Measurements from ENCODE around the gene COMMD1. TPM values are rescaled to one million over a fixed set of nuclear protein-coding genes. Genes with fewer than 3 reads are reported as not detected.

COMMD1 gene
- total RNA-seq, 5 donors from 2014 or later (not counting 1 experiment from before 2014, with no cell fraction given): 18.2 to 23.8 (median 19.6) TPM

DNA sequence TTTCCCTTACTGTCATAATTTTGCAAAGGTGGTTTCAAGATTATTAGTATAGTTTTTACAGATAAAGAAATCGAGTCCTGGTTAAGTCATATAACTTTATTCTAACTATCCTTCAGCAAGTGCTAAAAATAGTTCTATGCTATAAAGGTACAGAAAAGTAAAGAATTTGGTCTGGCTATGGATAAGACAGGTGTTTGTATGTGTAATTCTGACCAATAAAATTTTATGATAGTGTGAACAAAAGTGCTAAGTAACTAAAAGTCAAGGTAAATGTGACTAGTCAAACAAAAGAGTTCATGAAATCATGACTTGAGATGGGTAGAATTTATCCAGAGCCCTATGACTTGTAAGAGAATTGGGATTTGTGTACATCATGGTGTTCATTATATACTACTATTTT is 140.7 kb downstream of the COMMD1 start:
- Histone ChIP-seq H3K4me3 (ENCODE audit: control insufficient read depth in 1 of 2, extremely low read depth in 1 of 2, low read length in 1 of 2) (no peak overlapping the region), H3K9me3 (no peaks in the 10 kb centered on the region), H3K27ac (ENCODE audit: low read length) (no peak overlapping the region), H3K36me3 (ENCODE audit: control insufficient read depth in 2 of 2, extremely low read depth in 1 of 2, insufficient read depth in 1 of 2, low read length in 1 of 2) (no peaks in the 10 kb centered on the region), H3K4me1 (ENCODE audit: control insufficient read depth in 1 of 2, extremely low read depth in 1 of 2, insufficient read depth in 2 of 2, low read length in 2 of 2) (no peaks in the 10 kb centered on the region), H3K27me3 (replicated peaks in 1 of 2; ENCODE audit: control insufficient read depth in 2 of 2, extremely low read depth in 1 of 2, insufficient read depth in 2 of 2, low read length in 1 of 2) (no peaks in the 10 kb centered on the region)
- H3K27me3 Mint-ChIP-seq: no peaks in the 10 kb centered on the region
- ChIA-PET CTCF (no interaction called here), POLR2A (no interaction called here)
- H3K4me3 Mint-ChIP-seq: no peak overlapping the region
- H3K4me1 Mint-ChIP-seq: peaks cover 1 to 4% (median 3%) of the 10 kb centered on the region in 3 donors
- no peak overlapping the region for H3K27ac Mint-ChIP-seq
- no peak for ATAC-seq (replicated peaks in 1 of 4)
- H3K9me3 Mint-ChIP-seq: peaks cover 0 to 6% (median 4%) of the 10 kb centered on the region in 3 donors
- no peak for DNase-seq
- peaks cover 40% of the 10 kb centered on the region for H3K36me3 Mint-ChIP-seq
- no CpG with 5 or more reads among the region's 1 CpG for WGBS (ENCODE audit: insufficient coverage)

DNA sequence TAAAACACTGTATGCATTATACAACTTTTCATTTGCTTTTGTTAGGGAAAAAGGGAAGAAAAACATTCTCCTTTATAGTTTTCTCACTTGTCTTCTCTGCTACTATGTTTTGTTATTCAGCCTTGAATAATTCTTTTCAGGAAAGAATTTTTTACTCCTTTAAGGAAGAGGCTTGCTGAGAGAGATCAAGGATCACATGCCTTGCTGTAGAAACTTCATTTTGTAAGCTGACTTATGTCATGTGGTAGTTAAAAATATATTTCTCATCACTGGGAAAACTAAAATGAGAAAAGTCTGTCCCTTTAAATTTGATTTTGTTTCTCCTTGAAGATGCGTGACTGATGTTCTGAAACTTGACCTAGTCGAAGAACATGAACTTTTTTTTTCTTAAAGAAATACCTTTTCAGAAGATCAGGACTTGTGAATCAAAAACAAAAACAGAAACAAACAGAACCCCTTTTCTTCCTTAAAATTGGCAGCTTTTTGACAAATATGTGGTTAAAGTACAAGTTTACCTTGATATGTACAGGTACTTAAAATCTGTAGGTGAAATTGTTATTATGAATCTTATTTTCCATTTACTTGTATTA is 145.1 kb downstream of the COMMD1 start:
- Histone ChIP-seq H3K27ac (ENCODE audit: low read length) (no peak overlapping the region), H3K9me3 (no peaks in the 10 kb centered on the region), H3K36me3 (ENCODE audit: control insufficient read depth in 2 of 2, extremely low read depth in 1 of 2, insufficient read depth in 1 of 2, low read length in 1 of 2) (no peaks in the 10 kb centered on the region), H3K27me3 (replicated peaks in 1 of 2; ENCODE audit: control insufficient read depth in 2 of 2, extremely low read depth in 1 of 2, insufficient read depth in 2 of 2, low read length in 1 of 2) (no peaks in the 10 kb centered on the region), H3K4me1 (ENCODE audit: control insufficient read depth in 1 of 2, extremely low read depth in 1 of 2, insufficient read depth in 2 of 2, low read length in 2 of 2) (no peaks in the 10 kb centered on the region), H3K4me3 (ENCODE audit: control insufficient read depth in 1 of 2, extremely low read depth in 1 of 2, low read length in 1 of 2) (no peak overlapping the region)
- Mint-ChIP-seq H3K9me3 (no peaks in the 10 kb centered on the region), H3K4me1 (peaks cover 10 to 20% (median 13%) of the 10 kb centered on the region in 3 donors), H3K27me3 (no peaks in the 10 kb centered on the region), H3K36me3 (peaks cover 14% of the 10 kb centered on the region), H3K27ac (no peak overlapping the region), H3K4me3 (no peak overlapping the region)
- ATAC-seq (replicated peaks in 1 of 4) (no peak), DNase-seq (no peak)
- no CpG with 5 or more reads among the region's 2 CpGs for WGBS (ENCODE audit: insufficient coverage)
- POLR2A ChIA-PET: no interaction called here
- CTCF ChIA-PET: no interaction called here

DNA sequence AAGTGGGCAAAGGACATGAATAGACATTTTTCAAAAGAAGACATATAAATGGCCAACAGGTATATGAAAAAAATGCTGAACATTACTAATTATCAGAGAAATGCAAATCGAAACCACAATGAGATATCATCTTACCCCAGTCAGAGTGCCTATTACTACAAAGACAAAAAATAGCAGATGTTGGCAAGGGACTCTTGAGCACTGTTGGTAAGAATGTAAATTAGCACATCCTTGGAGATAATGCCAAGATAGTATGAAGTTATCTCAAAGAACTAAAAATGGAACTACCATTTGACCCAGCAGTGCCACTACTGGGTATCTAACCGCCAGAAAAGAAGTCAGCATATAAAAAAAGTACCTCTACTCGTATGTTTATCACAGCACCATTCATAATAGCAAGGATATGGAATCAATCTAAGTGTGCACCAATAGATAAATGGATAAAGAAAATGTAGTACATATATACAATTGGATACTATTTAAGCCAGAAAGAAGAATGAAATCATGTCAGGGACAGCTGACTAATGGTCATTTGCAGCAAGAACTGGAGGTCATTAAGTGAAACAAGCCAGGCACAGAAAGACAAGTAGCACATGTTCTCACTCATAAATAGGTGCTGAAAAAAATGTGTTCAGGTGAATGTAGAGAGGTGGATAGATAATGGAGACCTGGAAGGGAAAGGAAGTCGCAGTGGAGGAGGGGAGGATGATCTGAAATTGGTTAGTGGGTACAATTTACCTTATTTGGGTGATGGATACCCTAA is 148.7 kb downstream of the COMMD1 start:
- Mint-ChIP-seq H3K27me3 (no peaks in the 10 kb centered on the region), H3K27ac (no peak overlapping the region), H3K9me3 (no peaks in the 10 kb centered on the region), H3K4me1 (peaks cover 10 to 20% (median 13%) of the 10 kb centered on the region in 3 donors), H3K36me3 (peaks cover 15% of the 10 kb centered on the region), H3K4me3 (no peak overlapping the region)
- Histone ChIP-seq H3K4me1 (ENCODE audit: control insufficient read depth in 1 of 2, extremely low read depth in 1 of 2, insufficient read depth in 2 of 2, low read length in 2 of 2) (no peaks in the 10 kb centered on the region), H3K36me3 (ENCODE audit: control insufficient read depth in 2 of 2, extremely low read depth in 1 of 2, insufficient read depth in 1 of 2, low read length in 1 of 2) (no peaks in the 10 kb centered on the region), H3K4me3 (ENCODE audit: control insufficient read depth in 1 of 2, extremely low read depth in 1 of 2, low read length in 1 of 2) (no peak overlapping the region), H3K9me3 (no peaks in the 10 kb centered on the region), H3K27ac (ENCODE audit: low read length) (no peak overlapping the region), H3K27me3 (replicated peaks in 1 of 2; ENCODE audit: control insufficient read depth in 2 of 2, extremely low read depth in 1 of 2, insufficient read depth in 2 of 2, low read length in 1 of 2) (no peaks in the 10 kb centered on the region)
- ATAC-seq (replicated peaks in 1 of 4) (no peak), DNase-seq (no peak)
- ChIA-PET CTCF (no interaction called here), POLR2A (no interaction called here)
- no CpG with 5 or more reads among the region's 4 CpGs for WGBS (ENCODE audit: insufficient coverage)

DNA sequence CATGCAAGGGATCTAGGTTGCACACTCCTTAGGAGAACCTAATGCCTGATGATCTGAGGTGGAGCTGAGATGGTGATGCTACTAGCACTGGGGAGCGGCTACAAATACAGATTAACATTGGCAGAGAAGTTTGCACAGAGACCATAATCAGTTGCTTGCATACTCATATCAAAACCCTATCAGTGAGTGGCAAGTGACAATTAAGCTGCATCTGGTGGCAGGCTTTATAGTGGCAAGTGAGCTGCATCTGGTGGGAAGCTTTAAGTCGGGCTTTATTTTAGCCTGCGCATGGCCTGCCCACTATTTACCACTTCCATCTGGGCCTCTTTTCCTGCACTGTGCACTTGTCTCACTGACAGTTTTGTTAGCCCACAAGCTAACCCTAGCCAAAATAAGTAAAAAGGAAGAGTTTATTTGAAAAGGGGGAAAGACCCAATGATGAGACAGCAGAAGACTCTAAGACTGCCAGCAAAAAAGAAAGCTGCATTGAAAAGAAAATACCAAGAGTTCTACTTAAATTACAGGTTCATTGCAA is 149.5 kb downstream of the COMMD1 start:
- ChIA-PET CTCF (interaction anchor here in 1 of 2 donors (0.5 kb wide), 1 partner anchor 142 kb away, joined by 3 read pairs; no protein-coding TSS in a partner anchor), POLR2A (no interaction called here)
- Mint-ChIP-seq H3K4me3 (no peak overlapping the region), H3K36me3 (peaks cover 22% of the 10 kb centered on the region), H3K4me1 (peaks cover 10 to 20% (median 13%) of the 10 kb centered on the region in 3 donors), H3K27me3 (no peaks in the 10 kb centered on the region), H3K27ac (no peak overlapping the region), H3K9me3 (peaks cover 0 to 2% (median 0%) of the 10 kb centered on the region in 3 donors)
- H3K4me3 ChIP-seq (ENCODE audit: control insufficient read depth in 1 of 2, extremely low read depth in 1 of 2, low read length in 1 of 2): no peak overlapping the region
- ATAC-seq (replicated peaks in 1 of 4) (no peak), DNase-seq (no peak)
- no peaks in the 10 kb centered on the region for H3K27me3 ChIP-seq (replicated peaks in 1 of 2; ENCODE audit: control insufficient read depth in 2 of 2, extremely low read depth in 1 of 2, insufficient read depth in 2 of 2, low read length in 1 of 2)
- no peaks in the 10 kb centered on the region for H3K36me3 ChIP-seq (ENCODE audit: control insufficient read depth in 2 of 2, extremely low read depth in 1 of 2, insufficient read depth in 1 of 2, low read length in 1 of 2)
- no CpG with 5 or more reads among the region's 3 CpGs for WGBS (ENCODE audit: insufficient coverage)
- no peak overlapping the region for H3K27ac ChIP-seq (ENCODE audit: low read length)
- no peaks in the 10 kb centered on the region for H3K9me3 ChIP-seq
- H3K4me1 ChIP-seq (ENCODE audit: control insufficient read depth in 1 of 2, extremely low read depth in 1 of 2, insufficient read depth in 2 of 2, low read length in 2 of 2): no peaks in the 10 kb centered on the region

DNA sequence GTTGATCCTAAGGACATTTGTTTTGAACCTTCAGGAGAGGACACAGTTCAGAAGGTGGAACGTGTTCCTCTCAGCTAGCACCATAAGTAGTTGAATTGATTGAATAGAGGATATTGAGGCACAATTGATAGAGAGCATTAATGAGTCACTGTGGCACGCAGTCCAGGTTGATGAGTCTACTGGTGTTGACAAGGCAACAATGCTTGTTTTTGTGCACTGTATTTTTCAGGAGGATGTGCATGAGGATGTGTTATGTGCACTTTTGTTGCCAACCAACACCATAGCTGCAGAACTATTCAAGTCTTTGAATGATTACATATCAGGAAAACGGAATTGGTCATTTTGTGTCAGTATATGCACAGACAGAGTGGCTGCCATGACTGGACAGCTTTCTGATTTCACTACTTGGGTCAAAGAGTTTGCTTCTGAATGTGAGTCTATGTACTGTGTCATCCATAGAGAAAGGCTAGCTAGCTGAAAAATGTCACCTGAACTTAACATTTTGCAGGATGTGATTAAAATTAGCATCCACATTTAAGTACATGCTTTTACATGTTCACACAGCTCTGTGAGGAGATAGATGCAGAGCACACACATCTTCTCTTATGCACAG is 150.4 kb downstream of the COMMD1 start:
- Histone ChIP-seq H3K9me3 (no peaks in the 10 kb centered on the region), H3K4me1 (ENCODE audit: control insufficient read depth in 1 of 2, extremely low read depth in 1 of 2, insufficient read depth in 2 of 2, low read length in 2 of 2) (no peaks in the 10 kb centered on the region), H3K27ac (ENCODE audit: low read length) (no peak overlapping the region), H3K27me3 (replicated peaks in 1 of 2; ENCODE audit: control insufficient read depth in 2 of 2, extremely low read depth in 1 of 2, insufficient read depth in 2 of 2, low read length in 1 of 2) (no peaks in the 10 kb centered on the region), H3K36me3 (ENCODE audit: control insufficient read depth in 2 of 2, extremely low read depth in 1 of 2, insufficient read depth in 1 of 2, low read length in 1 of 2) (no peaks in the 10 kb centered on the region), H3K4me3 (ENCODE audit: control insufficient read depth in 1 of 2, extremely low read depth in 1 of 2, low read length in 1 of 2) (no peak overlapping the region)
- Mint-ChIP-seq H3K4me3 (no peak overlapping the region), H3K4me1 (peaks cover 10 to 20% (median 13%) of the 10 kb centered on the region in 3 donors), H3K27ac (no peak overlapping the region), H3K27me3 (no peaks in the 10 kb centered on the region), H3K9me3 (peaks cover 0 to 6% (median 2%) of the 10 kb centered on the region in 3 donors), H3K36me3 (peaks cover 26% of the 10 kb centered on the region)
- ChIA-PET CTCF (no interaction called here), POLR2A (no interaction called here)
- ATAC-seq (replicated peaks in 1 of 4) (no peak), DNase-seq (no peak)
- WGBS (ENCODE audit: insufficient coverage): 86% methylated on average over 1 of the region's 3 CpGs

DNA sequence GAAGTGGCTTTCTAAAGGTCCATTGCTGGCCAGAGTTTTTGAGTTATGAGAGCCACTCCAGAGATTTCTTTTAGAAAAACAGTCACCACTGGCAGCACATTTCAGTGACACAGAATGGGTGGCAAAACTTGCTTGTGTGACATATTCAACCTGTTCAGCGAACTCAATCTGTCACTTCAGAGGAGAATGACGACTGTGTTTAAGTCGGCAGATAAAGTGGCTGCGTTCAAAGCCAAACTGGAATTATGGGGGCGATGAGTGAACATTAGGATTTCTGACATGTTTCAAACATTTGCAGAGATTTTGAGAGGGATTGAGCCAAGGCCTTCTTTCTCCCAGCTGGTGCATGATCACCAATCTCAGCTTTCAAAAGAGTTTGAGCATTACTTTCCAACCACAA is 150.9 kb downstream of the COMMD1 start:
- no peaks in the 10 kb centered on the region for H3K27me3 Mint-ChIP-seq
- H3K9me3 ChIP-seq: no peaks in the 10 kb centered on the region
- H3K4me1 Mint-ChIP-seq: peaks cover 10 to 20% (median 13%) of the 10 kb centered on the region in 3 donors
- no peak for ATAC-seq (replicated peaks in 1 of 4)
- ChIA-PET CTCF (no interaction called here), POLR2A (no interaction called here)
- H3K36me3 ChIP-seq (ENCODE audit: control insufficient read depth in 2 of 2, extremely low read depth in 1 of 2, insufficient read depth in 1 of 2, low read length in 1 of 2): no peaks in the 10 kb centered on the region
- H3K9me3 Mint-ChIP-seq: peaks cover 0 to 7% (median 2%) of the 10 kb centered on the region in 3 donors
- no peak overlapping the region for H3K4me3 Mint-ChIP-seq
- no peak for DNase-seq
- H3K4me3 ChIP-seq (ENCODE audit: control insufficient read depth in 1 of 2, extremely low read depth in 1 of 2, low read length in 1 of 2): no peak overlapping the region
- H3K4me1 ChIP-seq (ENCODE audit: control insufficient read depth in 1 of 2, extremely low read depth in 1 of 2, insufficient read depth in 2 of 2, low read length in 2 of 2): no peaks in the 10 kb centered on the region
- H3K27ac ChIP-seq (ENCODE audit: low read length): no peak overlapping the region
- WGBS (ENCODE audit: insufficient coverage): 94% methylated on average over 5 of the region's 5 CpGs
- H3K27me3 ChIP-seq (replicated peaks in 1 of 2; ENCODE audit: control insufficient read depth in 2 of 2, extremely low read depth in 1 of 2, insufficient read depth in 2 of 2, low read length in 1 of 2): no peaks in the 10 kb centered on the region
- peaks cover 31% of the 10 kb centered on the region for H3K36me3 Mint-ChIP-seq
- H3K27ac Mint-ChIP-seq: no peak overlapping the region

Measured in T-cell (primary cell).